ENCODE data around the gene STUM. TPM values are rescaled to one million over a fixed set of nuclear protein-coding genes. Genes with fewer than 3 reads are reported as not detected.
A peak's percentile ranks its signal among the peaks of the same experiment; 100 is the strongest.

The STUM gene
- total RNA-seq, 1 donor from 2014 or later, result 1.4 TPM

DNA sequence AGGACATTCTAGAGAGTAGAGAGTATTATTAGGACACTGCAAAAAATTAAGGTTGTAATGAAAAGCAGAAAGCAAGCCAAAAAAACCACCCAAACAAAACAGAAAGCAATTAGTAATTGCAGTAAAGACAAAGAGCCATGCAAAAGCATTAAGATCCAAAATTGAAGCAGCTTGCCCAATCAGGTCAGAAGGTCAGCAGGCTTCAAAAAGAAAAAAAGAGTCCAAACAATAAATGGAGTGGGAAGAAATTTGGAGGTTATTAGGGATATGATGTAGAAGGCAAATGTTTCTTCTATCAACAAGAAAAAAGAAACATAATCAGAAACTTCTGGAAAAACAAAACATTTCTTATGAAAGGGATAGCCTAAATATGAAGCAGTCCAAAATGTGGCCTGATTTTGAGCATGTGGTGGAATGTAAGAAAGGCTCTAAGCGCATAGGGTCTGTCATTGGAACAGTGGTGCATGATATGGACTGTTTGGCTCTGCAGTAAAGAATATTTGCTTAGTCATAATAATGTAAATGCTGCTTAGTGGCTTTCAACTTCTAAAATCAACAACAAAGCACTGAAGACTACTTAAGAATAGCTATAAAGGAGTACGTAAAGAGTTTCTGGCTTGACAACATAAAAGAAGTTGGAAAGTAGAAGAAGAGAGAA is 4.8 kb downstream of the STUM start:
- intact Hi-C loops (cut with DNase I), result no loop called here

DNA sequence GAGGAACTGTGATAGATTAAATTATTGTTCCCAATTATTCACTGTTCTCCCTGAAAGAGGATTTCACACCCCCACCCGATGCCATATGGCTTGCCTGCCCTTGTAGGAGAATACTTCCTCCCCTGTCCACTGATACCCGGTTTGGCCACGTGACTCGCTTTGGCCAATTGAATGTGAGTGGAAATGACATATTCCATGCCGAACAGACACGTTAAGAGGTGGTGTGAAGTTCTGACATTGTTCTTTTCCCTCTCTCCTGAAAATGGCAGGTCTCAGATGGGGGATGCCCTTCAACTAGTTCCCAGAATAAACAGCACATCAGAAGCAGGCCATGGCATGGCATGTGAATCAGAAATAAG is 5.3 kb downstream of the STUM start:
- intact Hi-C loops (cut with DNase I), result no loop called here
- ATAC-seq (no peak), DNase-seq (ENCODE audit: missing footprints) (no peak)

More for the DNA sequence above, 4.8 kb downstream of the STUM start:
- DNase-seq (ENCODE audit: missing footprints), result no peak
- no peak for ATAC-seq

DNA sequence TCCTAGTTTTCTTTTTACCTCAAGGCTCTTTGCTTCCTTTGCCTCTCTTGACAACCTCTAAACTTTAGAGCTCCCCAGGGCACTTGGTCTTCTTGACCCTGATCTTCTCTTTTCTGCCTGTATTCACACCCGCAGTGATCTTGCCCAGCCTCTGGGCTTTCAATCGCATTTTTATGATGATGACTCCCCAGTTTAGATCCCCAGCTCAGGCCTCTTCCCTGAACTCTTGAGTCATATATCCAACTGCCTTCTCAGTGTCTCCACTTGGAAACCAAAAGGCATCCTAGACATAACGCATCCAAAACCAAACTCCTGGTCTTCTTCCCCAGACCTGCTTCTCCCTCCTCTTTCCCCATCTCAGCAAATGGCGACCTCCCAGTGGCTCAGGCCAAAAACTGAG is 6.5 kb downstream of the STUM start:
- intact Hi-C loops (cut with DNase I), result no loop called here
- DNase-seq (ENCODE audit: missing footprints), result no peak
- ATAC-seq, result no peak

DNA sequence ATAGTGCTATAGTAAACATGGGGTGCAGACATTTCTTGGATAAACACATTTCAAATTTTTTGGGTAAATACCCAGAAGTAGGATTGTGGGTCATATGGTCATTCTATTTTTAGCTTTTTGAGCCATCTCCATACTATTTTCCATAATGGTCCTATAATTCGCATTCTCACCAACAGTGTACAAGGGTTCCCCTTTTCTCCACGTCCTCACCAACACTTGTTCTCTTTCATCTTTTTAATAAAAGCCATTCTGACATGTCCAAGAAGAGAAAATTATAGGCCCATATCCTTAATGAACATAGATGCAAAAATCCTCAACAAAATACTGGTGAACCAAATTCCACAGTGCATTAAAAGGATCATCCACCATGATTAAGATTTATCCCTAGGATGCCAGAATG is 8.9 kb downstream of the STUM start:
- intact Hi-C loops (cut with DNase I), result no loop called here
- no peak for DNase-seq (ENCODE audit: missing footprints)
- ATAC-seq, result no peak

DNA sequence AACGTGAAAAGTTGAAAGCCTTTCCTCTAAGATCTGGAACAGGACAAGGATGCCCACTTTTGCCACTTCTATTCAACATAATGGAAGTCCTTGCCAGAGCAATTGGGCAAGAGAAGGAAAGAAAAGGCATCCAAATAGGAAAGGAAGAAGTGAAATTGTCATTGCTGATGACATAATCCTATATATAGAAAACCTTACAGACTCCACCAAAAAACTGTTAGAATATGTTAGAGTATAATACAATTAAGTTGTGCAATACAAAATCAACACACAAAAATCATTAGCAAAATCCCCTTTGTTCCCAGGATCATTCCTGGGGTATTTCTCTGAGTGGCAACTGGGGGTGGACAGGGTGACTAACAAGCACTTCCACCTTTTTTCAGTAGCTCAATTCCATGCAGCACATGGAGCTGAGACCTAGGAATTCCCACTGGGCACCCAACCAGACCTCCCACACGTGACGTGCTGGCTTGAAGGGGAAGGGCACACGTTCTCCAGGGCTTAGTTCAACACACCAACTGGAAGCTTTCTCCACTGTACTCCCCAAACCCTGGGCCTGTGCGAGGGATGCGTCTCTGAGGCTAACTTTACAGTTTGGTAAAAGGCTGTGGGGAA is 9.6 kb downstream of the STUM start:
- peak; percentile 50 for ATAC-seq
- DNase-seq (ENCODE audit: missing footprints), result no peak
- intact Hi-C loops (cut with DNase I), result no loop called here

DNA sequence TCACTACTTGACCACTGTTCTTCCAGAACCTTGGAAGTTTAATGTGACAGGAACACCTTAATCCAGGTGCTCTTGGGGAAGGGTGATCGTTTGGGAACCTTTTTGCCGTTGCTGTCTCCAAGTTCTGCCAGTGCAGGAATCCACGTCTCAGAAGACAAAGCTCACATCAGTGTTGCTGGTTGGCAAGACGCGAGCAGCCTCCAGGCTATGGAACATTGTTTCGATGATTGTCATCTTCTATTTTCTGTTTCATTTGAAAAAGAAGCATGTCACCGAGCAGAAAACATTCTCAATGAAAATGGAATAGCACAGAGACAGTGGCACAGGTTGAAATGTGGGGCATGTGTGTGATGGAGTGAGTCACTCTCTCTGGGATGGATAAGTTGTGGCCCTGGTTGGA is 11.7 kb downstream of the STUM start:
- no peak for DNase-seq (ENCODE audit: missing footprints)
- no peak for ATAC-seq

DNA sequence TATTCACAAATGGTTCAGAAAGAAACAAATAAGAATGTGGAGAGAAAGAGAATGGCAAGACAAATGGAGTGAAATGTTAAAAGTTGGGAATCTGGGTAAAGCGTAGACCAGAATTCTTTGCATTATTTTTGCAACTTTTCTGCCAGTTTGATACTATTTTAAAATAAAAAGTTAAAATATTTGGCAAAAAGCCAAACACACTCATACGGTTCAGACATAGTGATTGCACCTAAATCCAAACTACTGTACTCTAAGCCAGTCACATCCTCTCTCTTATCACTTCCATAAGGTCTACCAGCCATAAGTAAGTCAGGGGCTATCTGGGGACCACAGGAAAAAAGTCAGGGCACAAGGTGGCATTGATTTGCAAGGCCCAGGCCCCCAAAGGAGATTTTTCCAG is 14.4 kb downstream of the STUM start:
- ATAC-seq (no peak), DNase-seq (ENCODE audit: missing footprints) (no peak)
- intact Hi-C loops (cut with DNase I), result no loop called here

More for the DNA sequence above, 11.7 kb downstream of the STUM start:
- intact Hi-C loops (cut with DNase I), result no loop called here

DNA sequence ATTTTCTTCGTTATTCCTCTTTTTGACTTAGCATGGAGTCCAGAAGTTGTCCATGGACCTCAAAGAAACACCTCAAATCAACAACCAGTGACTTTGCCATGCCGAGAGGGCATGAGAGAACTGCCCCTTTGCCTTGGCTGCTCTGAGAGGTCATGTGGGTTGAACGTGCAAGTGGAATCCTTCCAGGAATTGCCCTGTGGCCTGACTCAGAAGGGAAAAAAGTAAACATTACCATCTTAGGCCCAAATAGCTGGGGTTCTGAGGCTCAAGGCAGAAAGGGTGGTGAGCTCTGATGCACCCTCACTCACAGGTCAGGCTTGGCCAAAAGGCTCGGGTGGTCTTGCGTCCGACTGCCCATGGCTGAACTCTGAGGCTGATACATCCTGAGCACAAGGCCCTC is 15.1 kb downstream of the STUM start:
- ATAC-seq (no peak), DNase-seq (ENCODE audit: missing footprints) (no peak)
- intact Hi-C loops (cut with DNase I), result no loop called here

DNA sequence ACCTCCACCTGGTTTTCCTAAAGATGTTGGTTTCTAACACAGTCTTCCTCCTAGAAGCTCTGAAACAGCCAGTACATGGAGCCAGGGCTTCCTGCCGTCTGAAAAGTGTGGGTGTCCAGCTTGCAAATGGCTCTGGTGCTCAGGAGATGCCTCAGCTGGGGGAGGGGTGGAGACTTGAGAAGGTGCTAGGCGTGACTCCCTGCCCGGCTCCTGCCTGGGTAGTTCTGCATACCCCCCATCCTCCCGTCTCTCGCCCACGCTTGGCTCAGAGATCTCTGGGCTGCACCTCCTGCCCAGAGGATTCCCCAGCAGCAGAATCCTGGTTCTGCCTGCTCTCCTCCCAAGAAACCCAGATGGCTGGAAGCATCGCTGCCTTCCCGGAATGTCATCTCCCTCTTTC is 16.9 kb downstream of the STUM start:
- DNase-seq (ENCODE audit: missing footprints), result no peak
- intact Hi-C loops (cut with DNase I), result no loop called here
- ATAC-seq, result no peak

DNA sequence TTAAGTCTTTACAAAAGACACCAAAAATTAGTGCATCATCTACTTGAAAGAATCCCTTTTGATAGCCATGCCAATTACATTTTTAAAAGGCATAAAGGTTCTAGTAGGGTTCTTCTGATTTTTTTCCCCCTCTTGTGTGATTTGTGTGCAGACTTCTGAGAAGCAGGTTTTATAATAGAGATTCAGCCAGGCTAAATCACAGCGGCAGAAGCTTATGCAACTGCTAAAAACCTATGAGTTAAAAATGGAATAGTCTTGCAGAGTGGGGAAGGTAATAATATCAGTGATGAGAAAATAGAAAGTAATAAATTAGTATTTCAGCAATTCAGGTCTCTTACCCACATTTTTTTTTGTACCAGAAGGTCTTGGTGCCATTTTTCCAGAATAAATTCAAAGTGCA is 17.7 kb downstream of the STUM start:
- no peak for ATAC-seq
- intact Hi-C loops (cut with DNase I), result no loop called here
- DNase-seq (ENCODE audit: missing footprints), result no peak

DNA sequence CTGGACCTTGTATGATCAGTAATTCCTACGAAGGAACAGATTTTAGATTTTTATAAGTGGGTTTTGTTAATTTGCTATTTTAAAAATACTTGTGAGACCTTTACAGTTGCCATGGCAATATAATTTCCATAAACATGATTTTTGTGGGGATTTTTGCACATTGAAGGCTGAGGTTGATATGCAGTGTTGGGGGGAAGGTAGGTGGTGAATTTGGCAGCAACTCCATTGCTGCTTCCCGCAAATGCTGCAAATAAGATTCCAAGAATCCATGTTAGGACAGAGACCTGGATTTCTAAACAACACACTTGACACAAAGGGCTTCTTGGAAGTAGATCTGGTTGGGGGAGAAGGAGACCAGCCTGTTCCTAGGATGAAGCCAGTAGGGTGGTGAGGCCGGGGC is 18.2 kb downstream of the STUM start:
- intact Hi-C loops (cut with DNase I), result no loop called here
- ATAC-seq (no peak), DNase-seq (ENCODE audit: missing footprints) (no peak)

DNA sequence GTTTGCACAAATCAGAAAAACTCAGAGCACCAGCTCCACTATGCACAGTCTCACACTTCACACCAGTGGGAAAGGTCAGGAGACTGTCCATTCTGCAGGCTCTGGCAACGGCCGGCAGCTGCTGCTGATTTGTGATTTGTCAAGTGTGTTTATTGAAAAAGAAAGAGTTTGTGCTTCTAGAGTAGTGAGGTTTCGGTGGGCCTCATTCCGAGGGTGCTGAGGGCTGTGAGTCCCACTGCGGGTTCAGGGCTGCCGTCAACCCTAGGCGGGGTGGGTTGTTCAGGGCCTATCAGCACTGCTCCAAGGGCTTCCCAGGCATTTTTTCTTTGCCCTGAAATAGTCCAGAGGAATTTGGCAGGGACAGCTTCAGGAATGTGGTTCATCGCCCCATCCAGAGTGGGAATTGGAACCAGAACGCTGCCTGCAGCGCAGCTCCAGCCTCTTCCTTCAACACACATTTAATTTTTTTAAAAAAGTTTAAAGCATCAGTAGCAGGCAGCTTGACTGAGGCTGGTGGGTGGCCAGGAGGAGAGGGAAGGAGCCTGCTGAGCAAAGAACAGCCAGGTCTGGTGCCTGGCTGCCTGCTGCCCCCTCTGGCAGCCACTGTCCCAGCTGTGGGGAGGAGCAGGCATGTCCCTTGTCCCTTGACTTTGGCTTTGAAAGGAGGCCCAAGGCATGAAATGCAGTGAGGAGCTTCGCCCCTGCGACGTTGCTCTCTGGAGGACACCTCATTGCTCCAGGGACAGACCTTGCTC is 19.7 kb downstream of the STUM start:
- intact Hi-C loops (cut with DNase I), result no loop called here
- peak; percentile 70 for ATAC-seq
- no peak for DNase-seq (ENCODE audit: missing footprints)

DNA sequence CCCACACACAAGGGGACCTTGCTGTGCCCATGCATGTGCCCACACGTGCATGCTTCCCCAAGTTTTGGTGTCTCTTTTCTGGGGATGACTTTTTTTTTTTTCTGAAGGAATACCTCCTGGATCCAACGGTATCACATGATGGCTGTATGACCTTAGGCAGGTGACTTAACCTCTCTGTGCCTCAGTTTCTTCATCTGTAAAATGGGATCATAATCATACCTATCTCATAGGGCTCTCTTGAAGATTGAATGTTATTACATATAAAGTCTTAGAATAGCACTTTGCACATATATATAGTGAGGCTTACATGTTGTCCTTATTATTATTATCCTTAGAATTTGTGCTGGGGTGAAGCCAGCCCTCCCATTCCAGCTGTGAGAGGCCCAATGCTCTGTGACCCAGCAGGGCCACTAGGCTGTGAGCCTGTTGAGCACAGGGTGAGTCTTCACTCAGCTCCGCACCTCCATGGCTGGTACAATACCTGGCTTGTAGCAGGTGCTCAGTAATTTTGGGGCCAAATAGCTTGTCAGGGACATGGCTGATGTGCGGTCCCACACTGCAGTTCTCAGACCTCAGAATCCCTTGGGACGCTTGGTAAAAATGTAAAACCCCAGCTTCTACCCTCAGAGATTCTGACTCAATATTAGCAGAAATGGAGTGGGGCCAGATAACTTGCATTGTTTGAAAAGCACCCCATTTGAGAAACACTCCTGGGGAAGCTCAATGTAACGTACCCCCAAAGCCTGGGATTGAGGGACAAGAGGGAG is 20.6 kb downstream of the STUM start:
- DNase-seq (ENCODE audit: missing footprints), result no peak
- no peak for ATAC-seq
- intact Hi-C loops (cut with DNase I), result no loop called here

DNA sequence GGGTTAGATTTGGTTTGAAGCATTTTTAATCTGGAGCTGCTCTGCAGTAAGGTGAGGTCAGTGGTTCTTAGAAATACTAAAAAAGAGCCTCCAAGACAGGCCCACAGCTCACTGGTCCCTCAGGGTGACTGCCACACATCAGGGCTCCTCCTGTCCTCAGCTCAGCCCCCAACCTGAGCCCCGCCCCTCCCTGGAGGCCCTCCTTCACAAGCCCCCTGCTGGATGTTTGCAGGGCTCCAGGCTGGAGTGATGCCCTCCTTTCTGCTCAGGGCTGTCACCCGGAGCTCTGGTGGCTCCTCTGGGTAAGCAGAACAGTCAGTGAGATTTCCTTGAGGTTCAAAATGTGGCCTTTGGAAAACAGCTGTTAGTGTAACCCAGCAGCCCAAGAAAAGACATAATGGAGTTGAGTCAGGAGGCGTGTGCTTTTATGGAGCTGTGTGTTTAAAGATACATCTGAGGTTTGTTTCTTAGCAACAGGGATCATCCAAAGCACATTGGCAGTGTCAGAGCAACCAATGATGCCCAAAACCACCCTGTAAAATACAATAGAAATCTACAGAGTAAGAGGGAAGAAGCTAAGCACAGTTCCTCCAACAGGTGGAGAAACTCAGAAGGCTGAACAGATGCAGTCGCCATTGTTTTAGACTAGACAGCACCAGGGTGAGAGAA is 21.4 kb downstream of the STUM start:
- ATAC-seq (no peak), DNase-seq (ENCODE audit: missing footprints) (no peak)
- intact Hi-C loops (cut with DNase I), result no loop called here

DNA sequence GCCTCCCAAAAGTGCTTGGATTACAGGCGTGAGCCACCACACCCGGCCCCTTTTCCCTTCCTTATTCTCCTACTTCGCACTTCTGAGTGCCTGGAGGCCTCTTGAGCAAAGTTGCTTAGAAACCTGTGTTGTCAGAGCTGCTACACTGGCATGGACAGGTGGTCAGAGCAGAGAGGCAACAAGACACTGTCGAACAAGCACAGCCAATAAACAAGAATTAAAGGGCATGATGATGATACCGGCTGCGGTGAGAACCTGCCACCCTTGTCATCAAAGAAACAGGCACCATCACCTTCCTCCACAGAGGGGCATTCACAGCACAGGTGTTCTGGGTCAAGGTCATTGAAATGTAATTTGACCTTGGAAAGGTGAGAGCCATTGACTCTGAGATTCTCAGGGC is 23.3 kb downstream of the STUM start:
- ATAC-seq, result no peak
- intact Hi-C loops (cut with DNase I), result no loop called here
- DNase-seq (ENCODE audit: missing footprints), result no peak

DNA sequence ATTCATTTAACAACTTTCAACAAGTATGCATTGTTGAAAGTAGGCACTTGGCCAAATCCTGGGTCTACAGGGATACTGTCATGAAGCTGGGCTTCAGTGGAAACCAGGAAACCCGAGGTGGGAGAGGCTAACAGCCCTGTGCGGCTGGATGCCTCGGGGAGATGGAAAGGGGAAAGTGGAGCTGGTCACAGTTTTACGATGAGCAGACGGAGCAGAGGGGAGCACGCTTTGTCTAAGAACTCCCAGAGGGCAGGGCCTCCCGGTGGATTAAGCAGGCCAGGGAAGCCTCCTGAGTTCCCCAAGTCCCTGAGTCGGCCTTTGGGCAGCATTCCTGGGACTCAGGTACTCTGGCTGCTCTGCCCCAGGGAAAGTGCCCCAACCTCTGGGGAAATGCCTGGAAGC is 23.8 kb downstream of the STUM start:
- DNase-seq (ENCODE audit: missing footprints) (no peak), ATAC-seq (no peak)
- intact Hi-C loops (cut with DNase I), result no loop called here

DNA sequence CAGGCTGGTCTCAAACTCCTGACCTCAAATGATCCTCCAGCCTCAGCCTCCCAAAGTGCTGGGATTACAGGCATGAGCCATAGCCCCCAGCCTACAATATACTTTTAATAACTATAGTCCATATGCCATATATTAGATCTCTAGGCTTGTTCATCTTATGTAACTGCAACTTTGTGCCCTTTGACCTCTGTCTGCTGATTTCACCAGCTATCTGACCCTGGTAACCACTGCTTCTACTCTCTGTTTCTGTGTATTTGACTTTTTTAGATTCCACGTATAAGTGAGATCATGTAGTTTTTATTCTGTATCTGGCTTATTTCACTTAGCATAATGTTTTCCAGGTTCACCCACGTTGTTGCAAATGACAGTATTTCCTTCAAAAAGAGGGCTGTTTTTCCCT is 25.5 kb downstream of the STUM start:
- ATAC-seq (no peak), DNase-seq (ENCODE audit: missing footprints) (no peak)
- intact Hi-C loops (cut with DNase I), result no loop called here

DNA sequence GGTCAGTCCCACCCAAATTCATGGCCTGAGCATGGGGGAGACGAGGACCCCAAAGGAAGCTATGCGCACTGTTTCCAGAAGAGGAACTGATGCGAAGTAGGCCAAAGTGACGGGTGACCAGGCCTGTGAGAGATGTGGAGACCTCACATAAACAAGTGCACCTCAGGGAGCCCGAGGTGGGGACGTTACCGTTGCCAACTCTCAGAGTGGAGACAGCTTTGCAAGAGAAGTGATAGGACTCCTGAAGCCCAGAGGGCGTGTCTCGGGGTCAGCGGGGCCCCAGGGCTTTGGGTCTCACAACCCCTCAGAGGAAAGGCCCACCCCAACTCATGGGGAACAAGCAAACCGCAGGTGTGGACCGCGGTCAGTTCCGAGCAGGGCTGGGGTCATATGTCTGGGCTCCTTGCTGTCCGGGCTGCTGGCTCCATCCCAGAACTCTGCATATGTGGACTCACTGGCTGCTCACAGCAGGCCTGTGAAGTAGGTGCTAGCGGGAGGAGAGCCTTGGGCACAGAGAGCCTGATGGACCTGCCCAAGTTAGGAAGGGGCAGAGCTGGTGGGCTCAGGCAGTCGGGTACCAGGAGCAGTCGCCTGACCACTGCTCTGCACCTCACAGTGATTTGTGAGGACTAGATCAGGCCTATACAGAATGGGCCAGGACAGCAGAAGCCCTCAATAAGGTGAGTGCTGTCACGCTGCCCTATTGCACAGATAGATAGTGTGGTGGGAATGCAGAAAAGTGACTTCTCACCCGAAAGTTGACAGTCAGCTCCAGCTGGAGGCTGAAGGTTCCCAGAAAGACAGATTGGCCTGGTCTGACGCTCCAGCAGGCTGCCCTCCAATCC is 26.2 kb downstream of the STUM start:
- intact Hi-C loops (cut with DNase I), result no loop called here
- DNase-seq (ENCODE audit: missing footprints) (no peak), ATAC-seq (no peak)

DNA sequence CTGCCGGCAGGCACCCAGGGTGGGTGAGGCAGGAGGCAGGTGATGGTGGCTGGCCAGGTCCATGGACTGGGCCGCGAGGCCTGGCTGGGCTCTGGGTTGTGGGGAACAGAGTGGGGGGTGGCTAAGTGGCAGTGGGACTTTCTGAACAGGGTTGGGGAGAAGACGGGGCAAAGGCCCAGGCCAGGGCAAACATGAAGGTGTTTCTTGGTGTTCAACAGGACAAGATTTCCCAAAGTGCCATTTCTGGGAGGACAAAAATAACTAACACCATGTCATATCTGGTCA is 26.8 kb downstream of the STUM start:
- ATAC-seq (peak; percentile 39), DNase-seq (ENCODE audit: missing footprints) (no peak)

More for the DNA sequence above, 26.8 kb downstream of the STUM start:
- intact Hi-C loops (cut with DNase I), result no loop called here
